ENCODE data around the gene USP21.

The USP21 gene

DNA sequence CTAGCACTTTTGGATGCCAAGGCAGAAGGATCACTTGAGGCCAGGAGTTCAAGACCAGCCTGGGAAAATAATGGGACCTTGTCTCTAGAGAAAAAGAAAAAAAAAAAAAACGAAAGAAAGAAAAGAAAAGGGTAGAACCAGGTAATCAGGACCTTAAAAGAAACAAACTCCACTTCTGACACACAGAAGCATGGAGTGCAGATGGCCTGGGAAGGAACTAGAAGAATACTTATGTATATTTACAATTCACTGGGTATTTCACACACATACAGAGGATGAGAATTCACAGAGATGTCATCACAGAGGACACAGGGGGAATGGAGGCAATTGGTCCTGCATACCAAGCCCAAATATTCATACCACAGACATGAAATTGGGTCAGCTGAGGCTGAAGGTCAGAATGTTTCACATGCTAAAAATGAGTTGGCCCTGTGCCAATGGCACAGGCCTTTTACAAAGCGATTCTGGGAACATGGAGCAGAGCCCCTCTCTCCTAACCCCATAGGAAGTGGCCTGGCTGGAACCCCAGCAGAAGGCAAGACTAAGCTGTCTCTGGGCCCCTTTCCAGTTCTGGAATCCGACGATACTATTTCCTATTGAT lies 13.6 kb downstream of the USP21 start:
- FAIRE-seq, result no peak

DNA sequence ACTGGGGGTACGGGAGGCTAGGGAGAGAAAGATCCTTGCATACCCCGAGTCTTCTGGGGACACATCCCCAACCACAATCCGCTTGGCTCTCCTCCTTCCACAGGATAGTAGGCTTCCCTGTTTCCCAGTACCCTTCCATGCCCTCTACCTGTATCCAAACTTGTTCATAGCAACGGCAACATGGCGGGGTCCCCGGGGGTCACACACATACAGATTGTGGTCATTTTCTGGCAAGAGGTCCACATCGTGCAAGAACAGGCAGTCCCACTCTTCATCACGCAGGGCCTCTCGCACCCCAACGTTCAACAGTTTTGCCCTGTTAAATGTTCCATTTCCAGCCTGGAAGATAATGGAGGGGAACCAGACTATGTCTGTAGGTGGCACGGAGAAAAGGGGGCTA lies 14.4 kb downstream of the USP21 start:
- FAIRE-seq, result no peak

DNA sequence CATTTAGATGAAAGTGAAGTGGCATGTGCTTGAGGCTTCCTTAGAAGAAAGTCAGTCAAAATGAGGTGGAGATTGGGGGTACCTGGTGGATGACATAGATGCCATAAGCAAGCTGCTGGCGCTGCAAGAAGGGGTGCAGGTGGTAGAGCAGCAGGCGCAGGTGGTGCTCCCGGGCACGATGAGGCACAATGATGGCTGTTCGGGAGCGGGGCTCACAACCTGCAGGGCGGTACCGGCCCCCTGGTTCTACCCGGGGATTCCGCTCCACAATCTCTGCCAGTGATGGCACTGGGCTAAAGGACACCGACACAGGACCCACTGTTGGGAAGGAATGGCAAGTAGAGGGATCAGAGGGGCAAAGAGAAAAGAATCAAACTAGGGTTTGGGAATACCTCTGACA lies 15.6 kb downstream of the USP21 start:
- FAIRE-seq, result no peak

DNA sequence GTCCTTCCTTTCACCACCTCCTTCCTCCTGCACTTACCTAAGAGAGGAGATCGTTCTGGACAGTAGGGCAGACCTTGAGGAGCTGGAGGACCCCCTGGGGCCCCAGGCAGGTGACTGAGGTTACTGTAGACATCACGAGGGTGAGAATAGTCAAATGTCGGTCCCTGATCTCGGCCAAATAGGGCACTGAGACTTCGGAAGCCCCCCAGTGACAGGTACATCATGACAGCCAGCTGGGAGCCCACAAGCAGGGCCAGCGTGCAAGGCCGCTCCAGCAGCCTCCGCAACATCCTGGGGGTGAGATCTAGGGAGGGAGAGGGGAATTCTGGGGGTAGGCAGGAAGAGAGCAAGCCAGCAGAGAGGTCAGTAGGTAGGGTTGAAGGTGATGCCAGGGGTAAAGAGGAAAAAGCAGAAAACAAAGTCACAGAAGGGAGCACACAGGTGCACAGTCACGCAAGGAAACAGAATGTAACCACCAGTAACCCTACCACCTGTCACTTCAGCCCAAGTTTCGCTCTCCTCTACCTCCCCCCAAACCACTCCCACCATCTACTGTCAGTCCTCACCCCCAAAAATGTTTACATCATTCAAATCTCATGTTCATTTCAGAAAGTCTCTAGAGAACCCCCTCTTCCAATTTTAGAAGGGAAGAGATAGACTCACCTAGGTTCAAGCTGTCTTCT lies 16.6 kb downstream of the USP21 start:
- no peak for FAIRE-seq

GRCh38 chr1:161176468-161177111 lies 17.3 kb downstream of the USP21 start:
- no peak for FAIRE-seq

- FAIRE-seq, result no peak
These were observed 18.0 kb downstream of the USP21 start, which contains the start of gene B4GALT3 for GRCh38 chr1:161177112-161177935. B4GALT3 (minus strand) TSS chr1:161177507; CDS start chr1:161176060, 1,447 bp downstream.

DNA sequence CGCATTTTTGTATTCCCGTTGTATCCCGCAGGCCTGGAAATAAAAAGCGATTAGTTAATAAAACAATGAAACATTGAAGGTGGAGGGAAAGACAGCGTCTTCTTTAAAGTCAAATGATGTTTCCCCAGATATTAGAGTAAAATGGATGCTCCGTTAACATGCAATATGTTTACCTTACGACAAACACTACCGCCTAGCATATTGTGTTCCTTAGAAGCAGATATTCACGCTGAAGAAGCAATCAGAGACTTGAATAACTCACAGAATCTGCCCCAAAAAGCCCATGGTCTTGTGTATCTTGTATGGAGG lies 18.6 kb downstream of the USP21 start:
- no peak for FAIRE-seq

GRCh38 chr1:161179698-161180097 lies 20.4 kb downstream of the USP21 start:
- no peak for FAIRE-seq

GRCh38 chr1:161180639-161181038 lies 21.3 kb downstream of the USP21 start:
- FAIRE-seq, result peak; percentile 28

GRCh38 chr1:161182214-161182613 lies 22.9 kb downstream of the USP21 start:
- no peak for FAIRE-seq

DNA sequence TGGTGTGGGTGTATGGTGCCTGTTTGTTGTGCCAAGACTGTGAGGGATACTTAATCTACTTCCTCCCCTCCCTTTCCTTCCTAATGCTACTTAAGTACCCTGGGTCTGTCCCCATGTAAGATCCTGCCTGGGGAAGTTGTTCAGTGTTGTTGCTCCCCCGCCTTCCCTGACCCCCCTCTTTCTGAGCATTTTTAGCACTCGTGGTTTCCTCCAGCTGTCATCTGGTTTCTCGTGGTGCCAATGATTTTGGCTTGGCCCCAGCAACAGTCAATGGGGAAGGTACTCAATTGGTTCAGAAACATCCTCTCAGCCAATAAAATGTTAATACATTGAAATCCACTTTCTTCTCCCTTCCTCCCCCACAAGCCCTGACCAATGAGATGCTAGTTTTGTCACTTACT lies 26.0 kb downstream of the USP21 start:
- no peak for FAIRE-seq

GRCh38 chr1:161185732-161186311 lies 26.5 kb downstream of the USP21 start:
- FAIRE-seq, result no peak

DNA sequence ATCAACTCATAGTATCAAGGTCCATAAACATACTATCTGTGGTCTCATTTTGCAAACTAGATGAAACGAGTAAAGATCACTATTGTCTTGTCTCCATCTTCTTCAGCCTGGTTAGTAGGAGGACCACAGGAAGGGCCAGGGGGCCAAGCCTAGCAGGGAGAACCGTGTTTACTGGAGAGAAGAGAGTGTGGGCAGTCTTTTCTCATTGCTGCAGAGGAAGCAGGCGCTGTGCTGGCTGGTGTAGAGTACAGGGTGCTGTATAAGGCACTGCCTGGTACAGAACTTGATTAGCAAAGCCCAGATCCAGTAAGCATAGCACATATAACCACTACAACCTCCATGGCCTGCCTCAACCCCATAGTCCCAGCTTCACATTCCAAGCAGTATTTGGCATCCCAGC lies 28.0 kb downstream of the USP21 start:
- no peak for FAIRE-seq

DNA sequence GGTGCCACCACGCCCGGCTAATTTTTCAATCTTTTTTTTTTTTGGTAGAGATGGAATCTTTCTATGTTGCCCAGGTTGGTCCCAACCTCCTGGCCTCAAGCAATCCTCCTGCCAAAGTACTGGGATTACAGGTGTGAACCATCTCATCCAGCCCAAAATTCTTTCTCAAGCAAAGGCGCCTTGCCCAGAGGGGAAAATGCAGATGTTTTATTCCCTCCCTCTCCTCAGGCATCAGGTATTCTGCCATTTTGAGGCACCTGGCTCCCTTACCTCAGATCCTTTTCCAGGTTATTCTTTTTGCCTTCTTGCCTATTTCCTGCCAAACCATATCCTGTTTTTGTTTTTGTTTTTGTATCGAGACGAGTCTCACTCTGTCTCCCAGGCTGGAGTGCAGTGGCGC lies 29.1 kb downstream of the USP21 start:
- FAIRE-seq, result no peak

DNA sequence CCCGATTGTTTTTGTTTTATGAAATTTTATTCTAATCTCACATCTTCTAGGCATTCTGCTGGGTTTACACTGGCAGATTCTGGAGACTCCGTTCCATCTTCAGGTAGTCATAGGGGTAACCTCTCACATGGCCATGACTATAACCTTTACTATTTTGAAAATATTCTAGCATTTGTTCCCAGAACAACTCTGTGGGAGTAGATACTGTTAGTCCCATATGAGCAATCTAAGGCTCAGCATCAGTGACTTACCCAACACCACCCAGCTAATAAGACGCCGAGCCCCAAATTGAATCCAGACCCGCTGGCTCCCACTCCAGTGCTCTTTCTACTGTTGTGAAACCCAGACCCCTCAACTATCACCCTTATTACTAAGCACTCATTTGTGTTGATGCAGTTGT lies 29.7 kb downstream of the USP21 start:
- FAIRE-seq, result no peak

DNA sequence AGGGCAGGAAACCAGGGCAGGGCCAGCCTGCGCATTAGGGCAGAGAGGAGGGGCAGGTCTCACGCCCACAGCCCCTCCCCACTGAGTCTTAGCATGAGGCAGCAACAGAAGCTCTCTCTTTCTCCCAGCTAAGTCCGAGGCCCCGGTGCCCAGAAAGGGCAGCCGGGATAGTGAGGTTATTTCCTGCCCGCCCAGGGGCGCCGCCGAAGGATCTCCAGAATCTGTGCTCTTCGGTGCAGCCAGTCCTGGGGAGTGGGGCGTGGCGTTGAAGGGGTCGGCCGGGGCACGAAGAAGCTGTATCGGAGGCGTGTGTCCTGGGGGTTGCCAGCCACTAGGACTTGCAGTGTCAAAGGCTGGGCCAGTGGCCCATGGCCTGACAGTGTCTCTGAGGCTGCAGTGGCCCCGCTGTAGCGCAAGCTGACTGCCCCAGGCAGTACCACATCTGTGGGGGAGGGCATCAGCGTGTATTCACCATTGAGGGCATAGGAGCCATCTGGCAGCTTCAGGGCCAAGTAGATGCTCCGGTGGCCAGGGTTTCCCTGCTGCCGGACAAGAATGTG lies 31.7 kb downstream of the USP21 start:
- FAIRE-seq, result no peak

DNA sequence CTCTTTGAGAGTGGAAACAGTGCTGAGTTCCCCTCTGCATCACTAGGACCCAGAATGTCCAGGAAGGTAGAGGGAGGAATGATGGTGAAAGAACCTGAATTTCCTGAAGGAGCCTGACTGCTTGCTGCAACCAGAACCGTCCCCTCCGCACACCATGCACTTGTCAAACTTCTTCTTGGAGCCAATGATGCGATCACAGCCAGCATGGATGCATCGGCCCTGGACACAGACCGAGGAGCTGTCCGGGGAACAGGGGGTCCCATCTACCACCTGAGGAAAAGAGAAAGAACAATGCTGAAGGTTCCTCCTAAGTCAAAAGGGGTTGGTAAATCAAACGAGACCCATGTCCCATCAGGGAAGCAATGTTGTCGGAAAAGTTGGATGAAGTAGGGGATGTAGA lies 32.7 kb downstream of the USP21 start:
- FAIRE-seq, result no peak

DNA sequence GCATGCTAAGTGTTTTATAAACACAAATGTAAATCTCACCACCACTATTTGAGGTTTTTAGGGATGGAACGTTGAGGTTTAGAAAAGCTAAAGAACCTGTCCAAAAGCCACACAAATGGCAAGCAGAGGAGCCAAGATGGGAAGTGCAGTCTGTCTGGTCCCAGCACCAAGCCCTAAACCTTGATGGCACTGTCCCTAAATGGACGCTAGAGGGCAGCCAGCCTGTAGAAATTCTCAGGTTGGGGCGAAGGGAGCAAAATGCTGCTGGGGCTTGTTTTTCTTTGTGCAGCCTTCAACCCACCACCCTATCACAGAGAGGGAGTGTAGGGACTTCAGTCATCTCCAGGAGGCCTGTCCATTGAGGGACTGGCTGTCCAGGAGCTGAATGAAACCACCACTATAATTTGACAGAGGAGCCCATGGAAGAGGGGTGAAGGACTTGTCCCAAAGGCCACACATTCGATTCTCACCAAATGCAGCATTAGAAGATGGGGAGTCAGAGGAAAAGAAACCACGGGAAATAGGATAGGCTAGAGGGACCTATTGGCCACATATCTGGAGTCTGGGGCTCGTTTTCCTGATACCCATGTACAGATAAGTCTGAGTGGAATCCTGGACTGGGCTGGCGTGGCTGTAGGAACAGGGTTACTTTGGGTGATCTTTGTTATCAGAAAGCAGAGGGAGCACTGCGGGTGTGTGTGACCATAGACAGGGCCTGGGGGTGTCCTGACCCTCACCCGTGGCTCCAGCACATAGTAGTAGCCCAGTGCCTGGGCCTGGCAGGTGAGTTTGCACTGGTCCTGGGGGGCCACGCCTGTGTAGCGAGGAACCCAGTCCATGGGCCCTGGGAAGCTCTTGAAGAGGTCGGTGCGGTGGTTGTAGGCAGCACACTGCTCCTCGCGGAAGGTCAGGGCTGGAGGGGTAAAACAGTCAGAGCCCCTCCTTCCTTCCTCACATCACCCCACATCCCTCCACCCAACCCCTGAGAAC lies 33.5 kb downstream of the USP21 start:
- FAIRE-seq, result peak; percentile 94

- FAIRE-seq, result no peak
These were observed 34.4 kb downstream of the USP21 start for GRCh38 chr1:161193561-161194235.

- FAIRE-seq, result no peak
These were observed 35.9 kb downstream of the USP21 start for GRCh38 chr1:161195171-161195570.

DNA sequence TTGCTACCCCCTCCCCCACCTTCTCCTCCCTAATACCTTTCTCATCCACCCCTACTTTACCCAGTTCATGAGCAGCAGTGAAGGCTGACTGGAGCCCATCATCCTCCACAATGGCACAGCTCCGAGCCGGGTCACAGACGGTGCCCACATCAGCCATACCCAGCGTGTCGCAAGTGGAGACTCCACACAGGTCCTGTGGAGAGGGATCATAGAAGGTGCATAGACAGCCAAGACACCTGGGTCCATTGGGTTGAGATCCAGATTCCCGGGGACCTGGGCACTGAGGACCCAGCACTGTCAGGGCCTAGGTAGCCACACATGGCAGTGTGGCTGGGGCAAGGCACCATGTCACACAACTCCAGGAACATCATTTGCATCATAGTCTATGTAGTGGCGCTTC lies 36.8 kb downstream of the USP21 start:
- FAIRE-seq, result no peak
